ENCODE measurements around the gene ADAMTSL4. TPM values are rescaled to one million over a fixed set of nuclear protein-coding genes. Genes with fewer than 3 reads are reported as not detected.

Gene ADAMTSL4
- total and polyA plus RNA-seq, 2 of the 8 experiments (the other 6 are each of a cell fraction or from before 2014, with no cell fraction given): 4.2 to 5.4 TPM

DNA sequence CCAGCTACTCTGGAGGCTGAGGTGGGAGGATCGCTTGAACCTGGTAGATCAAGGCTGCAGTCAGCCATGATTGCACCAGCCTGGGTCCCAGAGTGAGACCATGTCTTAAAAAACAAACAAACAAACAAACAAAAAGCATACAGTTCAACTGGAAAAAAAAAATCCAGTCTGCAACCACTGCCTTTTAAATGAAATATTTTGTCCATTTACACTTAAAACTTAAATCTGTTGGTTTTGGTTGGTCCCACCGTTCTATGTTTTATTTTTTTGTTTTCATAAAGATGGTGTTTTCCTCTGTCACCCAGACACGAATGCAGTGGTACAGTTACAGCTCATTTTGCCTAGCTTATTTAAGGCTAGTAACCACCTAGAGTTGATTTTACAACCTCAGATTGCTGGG lies 23.9 kb upstream of the ADAMTSL4 start:
- H2BK12ac ChIP-seq (ENCODE audit: low read depth, low read length): no peak overlapping the region
- H3K9me3 ChIP-seq (ENCODE audit: insufficient read depth in 2 of 2, low read depth in 1 of 2, low read length in 1 of 2): no peaks in the 10 kb centered on the region
- H3K4me1 ChIP-seq (replicated peaks in 1 of 4; ENCODE audit: control insufficient read depth in 3 of 4, insufficient read depth in 4 of 4, low read length in 3 of 4): no peaks in the 10 kb centered on the region
- POLR2A ChIA-PET (ENCODE audit: partially characterized antibody): interaction anchor here (0.9 to 1.6 kb wide), 2 partner anchors 9 to 225 kb away, joined by 4 to 9 read pairs; no protein-coding TSS in a partner anchor
- no peak overlapping the region for H3K56ac ChIP-seq (replicated peaks; ENCODE audit: insufficient read length, low read depth, low read length)
- H3K27ac ChIP-seq (ENCODE audit: low read depth, low read length): no peak overlapping the region
- H2BK20ac ChIP-seq (ENCODE audit: low read length): no peak overlapping the region
- no peak overlapping the region for H3K4ac ChIP-seq (replicated peaks; ENCODE audit: insufficient read length, low read depth, low read length)
- H3K18ac ChIP-seq (ENCODE audit: extremely low read depth, low read length): no peak overlapping the region
- H3K27me3 ChIP-seq (replicated peaks in 1 of 4; ENCODE audit: control insufficient read depth in 3 of 4, extremely low read depth in 1 of 4, insufficient read depth in 3 of 4, low read length in 3 of 4): no peaks in the 10 kb centered on the region
- H3K9ac ChIP-seq (replicated peaks in 1 of 4; ENCODE audit: extremely low read depth in 1 of 4, low read depth in 3 of 4, low read length in 3 of 4): no peak overlapping the region
- DNase-seq (ENCODE audit: low read depth in 1 of 2, low spot score in 2 of 2) (no peak), FAIRE-seq (no peak)
- no peak overlapping the region for H2AFZ ChIP-seq (ENCODE audit: low read length)
- no peak overlapping the region for H2AK5ac ChIP-seq (ENCODE audit: low read depth, low read length)
- H3K4me3 ChIP-seq (ENCODE audit: extremely low read depth in 1 of 4, insufficient read depth in 2 of 4, low read depth in 3 of 4, low read length in 4 of 4): no peak overlapping the region
- no peak overlapping the region for H4K5ac ChIP-seq (ENCODE audit: insufficient read length, low read depth, low read length)
- no peak overlapping the region for H4K8ac ChIP-seq (ENCODE audit: extremely low read depth, insufficient read depth, low read length)
- H4K91ac ChIP-seq (replicated peaks; ENCODE audit: insufficient read length, low read length): no peak overlapping the region
- H4K20me1 ChIP-seq (replicated peaks in 1 of 2; ENCODE audit: control insufficient read depth in 1 of 2, insufficient read depth in 2 of 2, low read length in 2 of 2): no peaks in the 10 kb centered on the region
- H2BK5ac ChIP-seq (ENCODE audit: low read depth, low read length): no peak overlapping the region
- no peak overlapping the region for H3K23ac ChIP-seq (ENCODE audit: insufficient read length)
- H2BK120ac ChIP-seq (replicated peaks; ENCODE audit: low read depth, low read length): no peak overlapping the region
- no peaks in the 10 kb centered on the region for H3K36me3 ChIP-seq (ENCODE audit: control insufficient read depth in 2 of 4, insufficient read depth in 4 of 4, low read length in 3 of 4)
- no peaks in the 10 kb centered on the region for H3K79me1 ChIP-seq (ENCODE audit: low read depth, low read length)
- CTCF ChIA-PET (ENCODE audit: partially characterized antibody): interaction anchor here (0.6 to 22.4 kb wide), 3 partner anchors 7 to 17 kb away, joined by 3 to 253 read pairs (median 253); partner anchors contain the start of genes ECM1 and FALEC
- H3K23me2 ChIP-seq (ENCODE audit: low read depth, low read length): no peaks in the 10 kb centered on the region
- no peak overlapping the region for H3K14ac ChIP-seq (ENCODE audit: insufficient read length)
- H3K4me2 ChIP-seq (ENCODE audit: insufficient read depth in 1 of 2, low read depth in 2 of 2, low read length in 2 of 2): no peak overlapping the region
- WGBS, 2 experiments (ENCODE audit: extremely low coverage in 1 of 2, insufficient coverage in 1 of 2, insufficient read length in 1 of 2, insufficient replicate concordance in 2 of 2, low coverage in 1 of 2, low lambda C conversion rate in 2 of 2, missing lambda C conversion rate in 1 of 2): 87% methylated on average over 3 of the region's 3 CpGs; no CpG with 5 or more reads in 1 of the 2 experiments
- H2BK15ac ChIP-seq (ENCODE audit: low read length): no peak overlapping the region
- no peaks in the 10 kb centered on the region for H3K79me2 ChIP-seq (ENCODE audit: control insufficient read depth in 1 of 2, insufficient read depth in 2 of 2, low read length in 2 of 2)
- TF ChIP-seq TCF12 (IDR thresholded peaks at IDR 0.05; ENCODE audit: low read depth, low read length) (no peak), CBX5 (IDR thresholded peaks at IDR 0.05; ENCODE audit: low read depth, low read length) (no peak), ASH2L (IDR thresholded peaks at IDR 0.05; ENCODE audit: low read length) (no peak), SP2 (IDR thresholded peaks at IDR 0.05; ENCODE audit: low read length) (no peak)
- TF ChIP-seq, protein P1, sequence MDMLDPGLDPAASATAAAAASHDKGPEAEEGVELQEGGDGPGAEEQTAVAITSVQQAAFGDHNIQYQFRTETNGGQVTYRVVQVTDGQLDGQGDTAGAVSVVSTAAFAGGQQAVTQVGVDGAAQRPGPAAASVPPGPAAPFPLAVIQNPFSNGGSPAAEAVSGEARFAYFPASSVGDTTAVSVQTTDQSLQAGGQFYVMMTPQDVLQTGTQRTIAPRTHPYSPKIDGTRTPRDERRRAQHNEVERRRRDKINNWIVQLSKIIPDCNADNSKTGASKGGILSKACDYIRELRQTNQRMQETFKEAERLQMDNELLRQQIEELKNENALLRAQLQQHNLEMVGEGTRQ (IDR thresholded peaks at IDR 0.05; ENCODE audit: low read length): no peak
- TF ChIP-seq, protein P2, sequence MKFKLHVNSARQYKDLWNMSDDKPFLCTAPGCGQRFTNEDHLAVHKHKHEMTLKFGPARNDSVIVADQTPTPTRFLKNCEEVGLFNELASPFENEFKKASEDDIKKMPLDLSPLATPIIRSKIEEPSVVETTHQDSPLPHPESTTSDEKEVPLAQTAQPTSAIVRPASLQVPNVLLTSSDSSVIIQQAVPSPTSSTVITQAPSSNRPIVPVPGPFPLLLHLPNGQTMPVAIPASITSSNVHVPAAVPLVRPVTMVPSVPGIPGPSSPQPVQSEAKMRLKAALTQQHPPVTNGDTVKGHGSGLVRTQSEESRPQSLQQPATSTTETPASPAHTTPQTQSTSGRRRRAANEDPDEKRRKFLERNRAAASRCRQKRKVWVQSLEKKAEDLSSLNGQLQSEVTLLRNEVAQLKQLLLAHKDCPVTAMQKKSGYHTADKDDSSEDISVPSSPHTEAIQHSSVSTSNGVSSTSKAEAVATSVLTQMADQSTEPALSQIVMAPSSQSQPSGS (IDR thresholded peaks at IDR 0.05; ENCODE audit: low read length): no peak
